MM.1S (cell line): ENCODE measurements around the gene EBP.

Experiments used
- DNase-seq: peaks from one replicate; pipeline ENCODE4 v3.0.0-alpha.2; 2015
- H2AFZ ChIP-seq: fragments of 300-600 bp; sonication (generic); 2 replicates; pipeline ENCODE4 v1.6.0; 2016; ENCODE audit warnings: antibody characterized with exemption, low read length
- H3F3A ChIP-seq: fragments of 300-600 bp; sonication (generic); 2 replicates; pipeline ENCODE4 v1.6.1; 2016; ENCODE audit warnings: mild to moderate bottlenecking, antibody characterized with exemption, low read length, moderate library complexity, mixed read lengths; ENCODE audit not compliant: insufficient read depth
- H3K27ac ChIP-seq: fragments of 300-600 bp; sonication (generic); 2 replicates; pipeline ENCODE4 v1.5.1; 2016; ENCODE audit warnings: mild to moderate bottlenecking, low read length
- H3K27me3 ChIP-seq: fragments of 300-600 bp; sonication (generic); replicated peaks from 2 replicates; pipeline ENCODE4 v1.6.0; 2016; ENCODE audit warnings: low read length; ENCODE audit not compliant: insufficient read depth
- H3K36me3 ChIP-seq: fragments of 300-600 bp; sonication (generic); replicated peaks from 2 replicates; pipeline ENCODE4 v1.6.1; 2016; ENCODE audit warnings: mild to moderate bottlenecking, low read length, mixed read lengths; ENCODE audit not compliant: insufficient read depth
- H3K4me1 ChIP-seq: fragments of 300-600 bp; sonication (generic); 2 replicates; pipeline ENCODE4 v1.6.1; 2016; ENCODE audit warnings: low read length, mixed read lengths
- H3K4me2 ChIP-seq: fragments of 300-600 bp; sonication (generic); 2 replicates; pipeline ENCODE4 v1.6.0; 2016; ENCODE audit warnings: low read depth, low read length
- H3K4me3 ChIP-seq: fragments of 300-600 bp; sonication (generic); 2 replicates; pipeline ENCODE4 v1.5.1; 2016; ENCODE audit warnings: low read length, mixed read lengths
- H3K79me2 ChIP-seq: fragments of 300-600 bp; sonication (generic); 2 replicates; pipeline ENCODE4 v1.6.1; 2016; ENCODE audit warnings: mixed run types, low read length, mixed read lengths
- H3K9ac ChIP-seq: fragments of 300-600 bp; sonication (generic); 2 replicates; pipeline ENCODE4 v1.6.1; 2016; ENCODE audit warnings: low read length, mixed read lengths
- H3K9me2 ChIP-seq: fragments of 300-600 bp; sonication (generic); replicated peaks from 2 replicates; pipeline ENCODE4 v1.6.1; 2016; ENCODE audit warnings: mild to moderate bottlenecking, low read length, mixed read lengths; ENCODE audit not compliant: insufficient read depth
- H3K9me3 ChIP-seq: fragments of 300-600 bp; sonication (generic); replicated peaks from 2 replicates; pipeline ENCODE4 v1.6.1; 2016; ENCODE audit warnings: mild to moderate bottlenecking, low read length, mixed read lengths; ENCODE audit not compliant: insufficient read depth
- H4K20me1 ChIP-seq: fragments of 300-600 bp; sonication (generic); 2 replicates; pipeline ENCODE4 v1.6.1; 2016; ENCODE audit warnings: mild to moderate bottlenecking, low read length, moderate library complexity, mixed read lengths; ENCODE audit not compliant: insufficient read depth
- EZH2 ChIP-seq: fragments of 300-600 bp; sonication (generic); optimal IDR thresholded peaks from 2 replicates; pipeline ENCODE3; 2017; ENCODE audit warnings: low read depth, mild to moderate bottlenecking, antibody characterized with exemption, low read length, mixed read lengths
- EZH2phosphoT487 ChIP-seq: fragments of 300-600 bp; sonication (generic); IDR thresholded peaks from 2 replicates; pipeline ENCODE4 v1.6.1; 2018; ENCODE audit warnings: antibody characterized with exemption, low read length
- TF ChIP-seq, protein P1 (sequence below): fragments of 300-600 bp; sonication (generic); IDR thresholded peaks from 2 replicates; pipeline ENCODE4 v1.5.1; 2016; ENCODE audit warnings: antibody characterized with exemption, low read length, mixed read lengths

EBP gene

DNA sequence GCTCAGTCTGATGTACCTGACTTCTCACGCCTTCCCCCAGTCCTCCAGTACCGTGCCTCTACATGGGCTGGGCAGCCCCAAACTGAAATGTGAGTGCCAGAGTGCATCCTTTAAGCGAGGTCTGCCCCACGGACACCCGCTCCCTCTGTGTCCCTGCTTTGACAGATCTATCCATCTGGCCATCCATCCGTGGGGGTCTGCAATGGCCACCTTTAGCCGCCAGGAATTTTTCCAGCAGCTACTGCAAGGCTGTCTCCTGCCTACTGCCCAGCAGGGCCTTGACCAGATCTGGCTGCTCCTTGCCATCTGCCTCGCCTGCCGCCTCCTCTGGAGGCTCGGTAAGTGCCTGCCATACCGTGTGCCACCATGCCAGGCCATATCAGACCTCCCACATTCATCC is 12.0 kb upstream of the EBP start:
- Histone ChIP-seq H3K9me3 (no peaks in the 10 kb centered on the region), H3K27me3 (no peaks in the 10 kb centered on the region), H3K4me3 (peak overlapping the region; percentile 81), H3K27ac (no peak overlapping the region), H3K79me2 (no peaks in the 10 kb centered on the region), H3K36me3 (no peaks in the 10 kb centered on the region), H3K9me2 (no peaks in the 10 kb centered on the region), H3F3A (no peaks in the 10 kb centered on the region), H4K20me1 (no peaks in the 10 kb centered on the region), H3K9ac (peak overlapping the region; percentile 84; the same call in 1 of the 2 replicates), H2AFZ (0 out of 2 replicates have a peak overlapping the region, but pooled peaks have one; percentile 78), H3K4me2 (peak overlapping the region; percentile 70; the same call in 1 of the 2 replicates), H3K4me1 (no peaks in the 10 kb centered on the region)
- DNase-seq: no peak
- TF ChIP-seq, protein P1, sequence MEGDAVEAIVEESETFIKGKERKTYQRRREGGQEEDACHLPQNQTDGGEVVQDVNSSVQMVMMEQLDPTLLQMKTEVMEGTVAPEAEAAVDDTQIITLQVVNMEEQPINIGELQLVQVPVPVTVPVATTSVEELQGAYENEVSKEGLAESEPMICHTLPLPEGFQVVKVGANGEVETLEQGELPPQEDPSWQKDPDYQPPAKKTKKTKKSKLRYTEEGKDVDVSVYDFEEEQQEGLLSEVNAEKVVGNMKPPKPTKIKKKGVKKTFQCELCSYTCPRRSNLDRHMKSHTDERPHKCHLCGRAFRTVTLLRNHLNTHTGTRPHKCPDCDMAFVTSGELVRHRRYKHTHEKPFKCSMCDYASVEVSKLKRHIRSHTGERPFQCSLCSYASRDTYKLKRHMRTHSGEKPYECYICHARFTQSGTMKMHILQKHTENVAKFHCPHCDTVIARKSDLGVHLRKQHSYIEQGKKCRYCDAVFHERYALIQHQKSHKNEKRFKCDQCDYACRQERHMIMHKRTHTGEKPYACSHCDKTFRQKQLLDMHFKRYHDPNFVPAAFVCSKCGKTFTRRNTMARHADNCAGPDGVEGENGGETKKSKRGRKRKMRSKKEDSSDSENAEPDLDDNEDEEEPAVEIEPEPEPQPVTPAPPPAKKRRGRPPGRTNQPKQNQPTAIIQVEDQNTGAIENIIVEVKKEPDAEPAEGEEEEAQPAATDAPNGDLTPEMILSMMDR: no peak
- no peak for TF ChIP-seq EZH2phosphoT487
- no peak for TF ChIP-seq EZH2

DNA sequence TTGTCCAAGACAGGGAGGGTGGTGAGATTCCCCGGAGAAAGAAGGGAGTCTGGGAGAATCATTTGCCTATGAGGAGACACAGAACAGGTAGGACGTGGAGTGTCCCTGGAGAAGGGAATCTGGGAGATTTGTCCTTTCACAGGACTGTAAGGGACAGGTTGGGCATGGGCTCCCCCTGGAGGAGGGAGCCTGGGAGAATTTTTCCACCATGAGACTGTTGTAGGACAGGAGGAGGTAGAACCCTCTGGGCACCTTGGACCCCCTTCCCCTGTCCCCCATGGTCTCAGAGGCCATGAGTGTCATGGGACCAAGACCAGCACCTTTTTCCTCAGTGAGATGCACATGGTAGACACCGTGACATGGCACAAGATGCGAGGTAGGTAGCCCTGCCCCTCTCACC is 10.0 kb upstream of the EBP start:
- H3K27ac ChIP-seq: no peak overlapping the region
- no peaks in the 10 kb centered on the region for H3K9me2 ChIP-seq
- H3F3A ChIP-seq: no peaks in the 10 kb centered on the region
- no peak for DNase-seq
- no peak overlapping the region for H3K4me3 ChIP-seq
- H4K20me1 ChIP-seq: no peaks in the 10 kb centered on the region
- no peak overlapping the region for H3K4me2 ChIP-seq
- H2AFZ ChIP-seq: no peak overlapping the region
- no peaks in the 10 kb centered on the region for H3K36me3 ChIP-seq
- H3K9ac ChIP-seq: no peak overlapping the region
- no peaks in the 10 kb centered on the region for H3K4me1 ChIP-seq
- no peaks in the 10 kb centered on the region for H3K27me3 ChIP-seq
- H3K79me2 ChIP-seq: no peaks in the 10 kb centered on the region
- H3K9me3 ChIP-seq: no peaks in the 10 kb centered on the region
- no peak for TF ChIP-seq EZH2
- TF ChIP-seq, protein P1: peak; percentile 18

DNA sequence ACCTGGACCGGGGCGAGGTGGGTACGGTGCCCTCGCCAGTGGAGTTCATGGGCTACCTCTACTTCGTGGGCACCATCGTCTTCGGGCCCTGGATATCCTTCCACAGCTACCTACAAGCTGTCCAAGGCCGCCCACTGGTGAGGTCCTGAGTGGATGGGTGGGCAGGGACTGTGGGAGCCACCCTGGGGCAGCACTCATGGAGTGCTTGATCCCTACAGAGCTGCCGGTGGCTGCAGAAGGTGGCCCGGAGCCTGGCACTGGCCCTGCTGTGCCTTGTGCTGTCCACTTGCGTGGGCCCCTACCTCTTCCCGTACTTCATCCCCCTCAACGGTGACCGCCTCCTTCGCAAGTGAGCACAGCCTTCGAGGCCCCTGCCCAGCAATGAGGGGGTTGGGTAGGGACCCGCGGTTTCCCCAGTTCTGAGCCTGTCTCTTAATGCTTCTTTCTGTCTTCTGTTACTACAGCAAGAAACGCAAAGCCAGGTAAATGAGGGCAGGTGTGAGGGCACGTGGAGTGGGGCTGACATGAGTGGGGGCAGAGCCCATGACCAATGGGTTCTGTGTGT is 9.2 kb upstream of the EBP start:
- no peak for DNase-seq
- H3K9me3 ChIP-seq: no peaks in the 10 kb centered on the region
- no peak overlapping the region for H3K27ac ChIP-seq
- TF ChIP-seq EZH2 (no peak), EZH2phosphoT487 (no peak)
- TF ChIP-seq, protein P1: no peak
- no peaks in the 10 kb centered on the region for H4K20me1 ChIP-seq
- no peak overlapping the region for H3K4me2 ChIP-seq
- H3K9ac ChIP-seq: no peak overlapping the region
- no peaks in the 10 kb centered on the region for H3F3A ChIP-seq
- no peak overlapping the region for H2AFZ ChIP-seq
- no peaks in the 10 kb centered on the region for H3K27me3 ChIP-seq
- H3K79me2 ChIP-seq: no peaks in the 10 kb centered on the region
- H3K4me3 ChIP-seq: no peak overlapping the region
- H3K4me1 ChIP-seq: no peaks in the 10 kb centered on the region
- H3K9me2 ChIP-seq: no peaks in the 10 kb centered on the region
- no peaks in the 10 kb centered on the region for H3K36me3 ChIP-seq
